Measurements from ENCODE around the gene HBE1. TPM values are rescaled to one million over a fixed set of nuclear protein-coding genes. Genes with fewer than 3 reads are reported as not detected.

The HBE1 gene
- total RNA-seq, 1 donor from 2014 or later, result not detected

DNA sequence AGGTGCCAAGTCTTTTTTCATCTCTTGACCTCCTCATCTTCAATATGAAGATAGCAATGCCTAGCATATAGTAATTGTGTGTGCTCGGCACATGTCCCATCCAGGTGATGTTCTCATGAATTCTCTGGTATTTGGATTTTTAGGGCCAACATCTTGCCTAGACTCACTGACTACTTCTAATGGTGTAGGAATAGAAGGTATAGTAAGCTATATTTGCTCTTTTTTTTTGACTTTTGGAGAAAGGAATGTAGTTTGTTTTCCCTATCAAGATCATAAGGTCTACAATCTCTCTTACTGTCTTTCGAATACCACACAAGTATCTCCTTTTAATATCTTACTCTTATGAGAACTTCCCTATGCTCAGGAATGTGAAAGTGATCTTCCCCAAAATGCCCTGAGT lies 38.6 kb downstream of the HBE1 start:
- Histone ChIP-seq H3K4me2 (ENCODE audit: low read length) (no peak overlapping the region), H3K36me3 (ENCODE audit: insufficient read depth, low read length) (no peaks in the 10 kb centered on the region), H3K9ac (ENCODE audit: low read length) (no peak overlapping the region), H4K20me1 (ENCODE audit: insufficient read depth, low read length) (no peaks in the 10 kb centered on the region), H3K27me3 (ENCODE audit: insufficient read depth, low read length) (no peaks in the 10 kb centered on the region), H3K4me3 (ENCODE audit: insufficient read depth, low read depth, low read length) (no peak overlapping the region), H3K9me3 (ENCODE audit: insufficient read depth, low read depth, low read length) (no peaks in the 10 kb centered on the region), H3K4me1 (ENCODE audit: insufficient read depth, low read length) (no peaks in the 10 kb centered on the region), H3K79me2 (ENCODE audit: insufficient read depth, low read length) (no peaks in the 10 kb centered on the region), H2AFZ (ENCODE audit: low read depth, low read length) (no peak overlapping the region), H3K27ac (ENCODE audit: low read depth, low read length) (no peak overlapping the region)
- no peaks in the 10 kb centered on the region for H3K36me3 Mint-ChIP-seq (ENCODE audit: low read depth, unreplicated experiment)
- H3K27ac Mint-ChIP-seq (ENCODE audit: unreplicated experiment), result no peak overlapping the region
- H3K9me3 Mint-ChIP-seq (ENCODE audit: unreplicated experiment), result no peaks in the 10 kb centered on the region
- peaks cover 1% of the 10 kb centered on the region for H3K27me3 Mint-ChIP-seq (ENCODE audit: low read depth, unreplicated experiment)
- no peak overlapping the region for H3K4me3 Mint-ChIP-seq (ENCODE audit: unreplicated experiment)
- peaks cover 6% of the 10 kb centered on the region for H3K4me1 Mint-ChIP-seq (ENCODE audit: low read depth, unreplicated experiment)
- FAIRE-seq (no peak), DNase-seq (ENCODE audit: low read depth) (no peak)
- no peak for TF ChIP-seq CTCF (IDR thresholded peaks at IDR 0.05; ENCODE audit: insufficient read depth, low read depth, low read length)
- no peak for TF ChIP-seq EZH2 (IDR thresholded peaks at IDR 0.05; ENCODE audit: insufficient read depth, low read length)

DNA sequence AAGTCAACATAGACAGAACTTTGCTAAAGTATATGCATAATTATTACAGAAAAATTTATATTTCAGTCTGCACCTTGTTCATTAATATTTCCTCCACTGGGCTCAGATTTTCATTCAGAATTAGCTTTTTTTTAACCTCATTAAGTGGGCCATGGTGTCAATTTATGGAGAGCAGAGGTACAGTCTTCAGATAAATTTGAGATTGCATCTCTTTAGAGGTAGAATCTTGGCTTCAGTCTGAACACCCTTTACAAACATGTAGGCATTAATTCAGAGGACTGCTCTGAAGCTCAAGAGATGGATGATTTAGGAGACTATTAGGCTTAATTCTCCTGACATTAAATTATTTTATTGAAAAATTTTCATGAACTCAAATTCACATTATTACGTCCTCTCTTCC lies 39.5 kb downstream of the HBE1 start:
- no peak for DNase-seq (ENCODE audit: low read depth)
- no peaks in the 10 kb centered on the region for H3K9me3 Mint-ChIP-seq (ENCODE audit: unreplicated experiment)
- Histone ChIP-seq H3K4me3 (ENCODE audit: insufficient read depth, low read depth, low read length) (no peak overlapping the region), H3K79me2 (ENCODE audit: insufficient read depth, low read length) (no peaks in the 10 kb centered on the region), H3K36me3 (ENCODE audit: insufficient read depth, low read length) (no peaks in the 10 kb centered on the region), H3K4me1 (ENCODE audit: insufficient read depth, low read length) (no peaks in the 10 kb centered on the region), H3K9me3 (ENCODE audit: insufficient read depth, low read depth, low read length) (no peaks in the 10 kb centered on the region), H2AFZ (ENCODE audit: low read depth, low read length) (no peak overlapping the region), H3K27me3 (ENCODE audit: insufficient read depth, low read length) (no peaks in the 10 kb centered on the region), H3K9ac (ENCODE audit: low read length) (no peak overlapping the region), H4K20me1 (ENCODE audit: insufficient read depth, low read length) (no peaks in the 10 kb centered on the region), H3K27ac (ENCODE audit: low read depth, low read length) (no peak overlapping the region), H3K4me2 (ENCODE audit: low read length) (no peak overlapping the region)
- peaks cover 1% of the 10 kb centered on the region for H3K27me3 Mint-ChIP-seq (ENCODE audit: low read depth, unreplicated experiment)
- no peaks in the 10 kb centered on the region for H3K36me3 Mint-ChIP-seq (ENCODE audit: low read depth, unreplicated experiment)
- H3K4me3 Mint-ChIP-seq (ENCODE audit: unreplicated experiment), result no peak overlapping the region
- no peak for TF ChIP-seq EZH2 (IDR thresholded peaks at IDR 0.05; ENCODE audit: insufficient read depth, low read length)
- no peak for TF ChIP-seq CTCF (IDR thresholded peaks at IDR 0.05; ENCODE audit: insufficient read depth, low read depth, low read length)
- peaks cover 6% of the 10 kb centered on the region for H3K4me1 Mint-ChIP-seq (ENCODE audit: low read depth, unreplicated experiment)
- FAIRE-seq, result no peak
- H3K27ac Mint-ChIP-seq (ENCODE audit: unreplicated experiment), result no peak overlapping the region

DNA sequence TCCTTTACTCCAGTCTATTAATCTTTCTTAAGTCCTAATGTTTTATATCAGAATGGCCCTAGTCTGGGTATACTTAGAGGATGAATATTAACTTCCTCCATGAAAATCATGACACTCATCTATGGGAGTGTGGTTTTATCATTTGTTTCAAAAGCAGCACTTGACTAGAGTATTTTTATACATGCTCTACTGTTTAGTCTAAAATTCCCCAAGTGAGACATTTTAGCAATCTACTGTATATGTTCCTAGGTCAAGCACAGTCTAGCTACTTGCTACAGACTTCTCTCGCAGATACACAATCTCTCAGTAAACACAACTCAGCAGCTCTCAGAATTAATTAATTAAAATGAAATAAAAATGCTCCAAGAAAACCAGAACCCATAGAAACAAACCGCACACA lies 39.9 kb downstream of the HBE1 start:
- H3K4me3 ChIP-seq (ENCODE audit: insufficient read depth, low read depth, low read length), result no peak overlapping the region
- H3K4me1 Mint-ChIP-seq (ENCODE audit: low read depth, unreplicated experiment), result peaks cover 6% of the 10 kb centered on the region
- TF ChIP-seq CTCF (IDR thresholded peaks at IDR 0.05; ENCODE audit: insufficient read depth, low read depth, low read length), result no peak
- TF ChIP-seq EZH2 (IDR thresholded peaks at IDR 0.05; ENCODE audit: insufficient read depth, low read length), result no peak
- H3K9me3 Mint-ChIP-seq (ENCODE audit: unreplicated experiment), result no peaks in the 10 kb centered on the region
- no peaks in the 10 kb centered on the region for H3K79me2 ChIP-seq (ENCODE audit: insufficient read depth, low read length)
- H3K9me3 ChIP-seq (ENCODE audit: insufficient read depth, low read depth, low read length), result no peaks in the 10 kb centered on the region
- H3K27ac Mint-ChIP-seq (ENCODE audit: unreplicated experiment), result no peak overlapping the region
- H3K27me3 Mint-ChIP-seq (ENCODE audit: low read depth, unreplicated experiment), result no peaks in the 10 kb centered on the region
- no peaks in the 10 kb centered on the region for H3K4me1 ChIP-seq (ENCODE audit: insufficient read depth, low read length)
- H3K9ac ChIP-seq (ENCODE audit: low read length), result no peak overlapping the region
- no peaks in the 10 kb centered on the region for H3K36me3 ChIP-seq (ENCODE audit: insufficient read depth, low read length)
- no peaks in the 10 kb centered on the region for H4K20me1 ChIP-seq (ENCODE audit: insufficient read depth, low read length)
- no peaks in the 10 kb centered on the region for H3K36me3 Mint-ChIP-seq (ENCODE audit: low read depth, unreplicated experiment)
- no peak overlapping the region for H2AFZ ChIP-seq (ENCODE audit: low read depth, low read length)
- no peak for DNase-seq (ENCODE audit: low read depth)
- H3K27ac ChIP-seq (ENCODE audit: low read depth, low read length), result no peak overlapping the region
- H3K4me2 ChIP-seq (ENCODE audit: low read length), result no peak overlapping the region
- no peaks in the 10 kb centered on the region for H3K27me3 ChIP-seq (ENCODE audit: insufficient read depth, low read length)
- no peak overlapping the region for H3K4me3 Mint-ChIP-seq (ENCODE audit: unreplicated experiment)
- FAIRE-seq, result no peak
